HG03108 (cell line): ENCODE results near the gene PRRT2.
"Not testable (repeated sequence)": the region's sequence is repeated elsewhere in the genome, so short reads cannot be mapped to it uniquely, and the experiment has no call there.

ENCODE experiments used
- ATAC-seq: cut with Tn5 transposase; IDR thresholded peaks from one replicate; pipeline ENCODE4 v1.9.1; 2021; ENCODE audit warnings: moderate library complexity; ENCODE audit not compliant: unreplicated experiment

The PRRT2 gene

DNA sequence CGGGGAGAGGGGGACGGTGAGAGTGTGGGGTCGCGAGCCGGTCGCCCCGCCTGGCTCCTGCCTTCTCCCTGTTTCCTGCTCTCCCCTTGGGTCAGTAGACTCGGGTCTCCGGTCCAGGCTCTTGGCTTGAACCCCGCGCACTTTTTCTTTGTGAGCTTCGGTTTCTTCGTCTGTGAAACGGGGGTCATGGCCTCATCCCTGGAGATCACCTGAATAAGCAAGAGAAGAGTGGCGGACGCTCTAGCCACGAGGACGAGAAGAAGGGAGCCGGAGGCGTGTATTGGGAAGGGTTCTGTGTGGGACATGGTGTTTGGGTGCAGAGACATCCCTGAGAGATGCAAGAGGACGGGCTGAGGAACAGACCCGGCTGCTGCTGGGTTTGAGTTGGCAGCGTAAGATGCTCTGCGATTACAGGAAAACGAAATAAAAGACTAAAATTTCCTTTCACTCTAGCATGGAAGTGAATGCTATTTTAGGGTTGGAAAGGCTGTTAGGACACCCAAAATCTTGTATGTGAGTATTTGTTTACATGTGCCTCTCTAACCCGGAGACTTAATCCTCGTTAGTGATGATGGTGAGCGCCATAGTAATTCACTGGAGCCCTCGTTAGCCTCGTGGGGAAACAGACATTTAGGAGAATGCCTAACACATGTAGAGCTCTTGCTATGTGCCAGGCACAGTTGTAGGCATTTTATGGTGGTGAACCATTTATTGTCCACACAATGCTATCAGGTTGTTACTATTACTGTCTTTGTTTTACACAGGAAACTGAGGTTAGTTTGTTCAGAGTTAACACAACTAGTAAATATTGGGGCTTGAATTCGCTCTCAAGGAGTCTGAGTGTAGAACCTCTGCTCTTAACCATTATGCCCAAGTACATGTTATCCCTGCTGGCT lies 20.8 kb upstream of the PRRT2 start:
- no peak for ATAC-seq

DNA sequence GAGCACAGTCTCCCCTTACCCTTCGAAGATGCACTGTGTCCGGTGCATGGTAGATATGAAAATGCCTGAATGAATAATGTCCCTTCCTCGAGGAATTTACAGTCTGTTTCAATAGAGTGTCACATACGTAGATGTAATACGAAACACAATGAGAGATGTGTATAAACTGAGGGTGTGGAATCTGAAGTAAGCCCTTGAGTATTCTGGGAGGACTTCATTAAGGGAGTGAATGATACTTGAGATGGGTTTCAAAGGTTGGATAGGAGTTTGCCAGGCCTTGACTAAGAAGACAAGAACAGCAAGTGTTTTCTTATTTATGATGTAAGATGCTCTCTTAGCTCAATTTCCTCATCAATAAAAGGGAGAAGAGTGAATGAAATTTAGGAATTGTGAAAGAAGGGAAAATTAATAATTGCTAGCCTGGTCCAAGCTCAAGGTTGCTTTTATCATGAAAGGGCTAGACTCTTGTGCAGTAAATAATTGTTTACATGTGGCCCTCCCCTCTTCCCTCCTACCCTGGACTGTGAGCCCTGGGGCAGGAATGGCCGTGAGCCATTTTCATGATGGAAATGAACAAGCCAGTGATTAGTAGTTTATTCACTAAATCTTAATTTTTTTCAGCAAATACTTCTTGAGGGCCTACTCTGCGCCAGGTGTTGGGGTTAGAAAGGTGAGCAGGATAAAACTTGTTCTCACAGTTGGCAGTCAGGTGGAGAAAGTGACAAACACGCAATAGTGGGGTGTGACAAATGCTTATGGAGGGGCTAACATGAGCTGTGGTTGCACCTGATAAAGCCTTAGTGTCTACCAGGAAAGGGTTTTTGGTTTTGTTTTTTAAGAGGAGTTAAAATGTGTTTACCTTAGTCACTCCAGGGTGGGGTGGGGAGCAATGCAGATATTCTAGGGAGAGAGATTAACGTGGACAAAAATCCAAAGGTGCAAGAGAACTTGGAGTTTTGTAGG lies 19.9 kb upstream of the PRRT2 start:
- no peak for ATAC-seq

GRCh38 chr16:29793153-29793552 lies 18.8 kb upstream of the PRRT2 start:
- ATAC-seq = not testable (repeated sequence)

DNA sequence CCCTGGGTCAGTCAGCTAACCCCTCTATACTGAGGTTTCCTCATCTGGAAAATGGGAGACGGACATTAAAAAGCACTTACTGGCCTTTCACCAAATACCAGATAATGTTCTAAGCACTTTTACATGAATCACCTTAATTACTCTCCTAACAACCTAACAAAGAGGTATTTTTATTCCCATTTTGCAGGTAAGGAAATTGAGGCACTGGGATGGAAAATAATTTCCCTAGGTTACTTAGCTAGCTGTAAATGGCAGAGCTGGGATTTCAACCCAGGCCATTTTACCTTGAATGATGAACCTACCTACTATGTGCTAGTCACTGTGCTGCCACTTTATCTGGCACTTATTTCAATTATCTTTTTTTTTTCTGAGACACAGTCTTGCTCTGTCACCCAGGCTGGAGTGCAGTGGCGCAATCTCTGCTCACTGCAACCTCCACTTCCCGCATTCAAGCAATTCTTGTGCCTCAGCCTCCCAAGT lies 17.7 kb upstream of the PRRT2 start:
- ATAC-seq = no peak

DNA sequence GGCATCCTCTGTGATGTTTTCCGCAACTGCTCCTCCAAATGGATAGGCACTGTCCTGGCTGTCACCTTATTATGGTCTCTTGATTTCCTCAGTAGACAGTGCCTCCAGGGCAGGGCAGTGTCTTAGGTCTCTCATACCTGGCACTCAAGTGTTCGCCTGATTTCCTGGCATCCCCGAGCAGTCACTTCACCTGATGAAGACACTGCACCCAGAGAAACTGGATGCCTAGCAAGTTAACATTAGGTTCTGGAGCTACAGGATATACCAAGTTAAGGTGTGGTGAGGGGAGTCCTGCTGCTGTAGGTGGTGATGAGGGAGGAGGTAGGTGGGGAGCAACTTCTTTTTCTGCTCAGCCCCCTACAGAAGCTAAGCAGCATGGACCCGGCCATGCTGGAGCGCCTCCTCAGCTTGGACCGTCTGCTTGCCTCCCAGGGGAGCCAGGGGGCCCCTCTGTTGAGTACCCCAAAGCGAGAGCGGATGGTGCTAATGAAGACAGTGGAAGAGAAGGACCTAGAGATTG lies 9.5 kb upstream of the PRRT2 start:
- ATAC-seq = no peak

DNA sequence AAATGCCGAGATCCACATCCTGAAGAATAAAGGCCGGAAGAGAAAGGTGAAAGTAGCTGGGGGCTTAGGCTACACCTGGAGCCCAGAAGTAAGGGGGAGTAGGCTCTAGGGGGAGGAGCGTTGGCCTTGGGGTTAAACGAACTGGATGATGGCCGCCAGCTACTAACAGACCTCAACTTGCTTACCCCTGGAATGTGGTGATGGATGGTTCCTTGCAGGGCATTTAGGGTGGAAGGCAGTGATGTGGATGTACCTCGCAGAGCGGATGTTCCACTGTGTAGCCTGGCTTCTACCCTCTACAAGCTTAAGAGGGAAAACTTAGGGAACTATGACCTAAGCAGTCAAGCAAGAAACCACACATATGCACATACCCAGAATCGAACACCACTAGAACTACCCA lies 8.0 kb upstream of the PRRT2 start:
- ATAC-seq = no peak

- peak; percentile 3 for ATAC-seq
Measured at GRCh38 chr16:29804455-29805231, 7.3 kb upstream of the PRRT2 start.

GRCh38 chr16:29805232-29806098 lies 6.5 kb upstream of the PRRT2 start:
- ATAC-seq = peak; percentile 44

GRCh38 chr16:29806099-29806579 lies 5.9 kb upstream of the PRRT2 start, which contains the start of gene MAZ:
TSS of gene MAZ (plus strand) at chr16:29806529. CDS start at chr16:29806702, 173 bp downstream.
- ATAC-seq = no peak

GRCh38 chr16:29806641-29807425 lies 5.2 kb upstream of the PRRT2 start:
- ATAC-seq = no peak

DNA sequence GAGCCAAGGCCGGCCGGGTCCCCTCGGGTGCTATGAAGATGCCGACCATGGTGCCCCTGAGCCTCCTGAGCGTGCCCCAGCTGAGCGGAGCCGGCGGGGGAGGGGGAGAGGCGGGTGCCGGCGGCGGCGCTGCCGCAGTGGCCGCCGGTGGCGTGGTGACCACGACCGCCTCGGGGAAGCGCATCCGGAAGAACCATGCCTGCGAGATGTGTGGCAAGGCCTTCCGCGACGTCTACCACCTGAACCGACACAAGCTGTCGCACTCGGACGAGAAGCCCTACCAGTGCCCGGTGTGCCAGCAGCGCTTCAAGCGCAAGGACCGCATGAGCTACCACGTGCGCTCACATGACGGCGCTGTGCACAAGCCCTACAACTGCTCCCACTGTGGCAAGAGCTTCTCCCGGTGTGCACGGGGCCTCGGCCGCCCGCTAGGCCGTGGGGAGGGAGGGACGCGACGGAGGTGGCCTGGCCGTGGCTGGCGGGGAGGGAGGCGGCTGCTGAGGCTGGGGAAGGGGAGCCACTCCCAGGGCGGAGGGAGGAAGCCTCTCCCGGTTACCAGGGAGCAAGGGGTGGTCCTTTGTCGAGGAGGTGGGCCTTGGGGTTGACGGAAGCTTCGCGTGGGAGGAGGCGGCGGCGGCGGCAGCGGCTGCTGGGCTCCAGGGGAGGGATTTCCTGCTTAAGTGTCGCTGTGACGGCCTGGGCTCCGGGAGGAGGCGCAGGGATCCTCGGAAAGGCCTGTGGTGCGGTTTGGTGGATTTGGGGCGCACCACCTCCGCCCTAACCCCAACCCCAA lies 4.4 kb upstream of the PRRT2 start:
- no peak for ATAC-seq

- ATAC-seq = no peak
Measured at GRCh38 chr16:29808219-29808900, 3.6 kb upstream of the PRRT2 start.

- no peak for ATAC-seq
Measured at GRCh38 chr16:29809031-29809747, 2.8 kb upstream of the PRRT2 start.

GRCh38 chr16:29809850-29810698 lies 1.9 kb upstream of the PRRT2 start:
- ATAC-seq = no peak

GRCh38 chr16:29810699-29811169 lies 1.3 kb upstream of the PRRT2 start:
- no peak for ATAC-seq
